Activated CD8-positive, alpha-beta T cell treated with anti-CD3 and anti-CD28 coated beads, Interleukin-2, amount 10 ng/mL, durations not matched to agents 7 days and 5 days (primary cell): ENCODE data around the gene HOXA6. TPM values are rescaled to one million over a fixed set of nuclear protein-coding genes. Genes with fewer than 3 reads are reported as not detected.

Source experiments
- ATAC-seq: fragments of 150-1000 bp; cut with Tn5 transposase; one replicate; pipeline ENCODE4 v1.10.0; 2021; ENCODE audit warnings: moderate library complexity
- CTCF ChIA-PET: fragments of 350-600 bp; sonication (Branson Sonifier 250); formaldehyde crosslinking; loops from one replicate; lab custom pipeline; 2021; ENCODE audit warnings: antibody characterized with exemption; lab: Charles Lee
- POLR2A ChIA-PET: fragments of 350-600 bp; sonication (Branson Sonifier 250); formaldehyde crosslinking; loops from one replicate; lab custom pipeline; 2021; ENCODE audit warnings: antibody characterized with exemption; lab: Charles Lee
- DNase-seq: peaks from one replicate; pipeline ENCODE4 v3.0.0-alpha.2; 2020
- H3K27ac Mint-ChIP-seq: one replicate; pipeline ENCODE4 v1.8.0; 2021; ENCODE audit warnings: mild to moderate bottlenecking, mixed read lengths
- H3K27me3 Mint-ChIP-seq: one replicate; pipeline ENCODE4 v1.8.0; 2021; ENCODE audit warnings: low read depth, mixed read lengths
- H3K36me3 Mint-ChIP-seq: one replicate; pipeline ENCODE4 v1.8.0; 2021; ENCODE audit warnings: low read depth, mixed read lengths
- H3K4me1 Mint-ChIP-seq: one replicate; pipeline ENCODE4 v1.8.0; 2021; ENCODE audit warnings: low read depth, mixed read lengths
- H3K4me3 Mint-ChIP-seq: one replicate; pipeline ENCODE4 v1.8.0; 2021; ENCODE audit warnings: mild to moderate bottlenecking, mixed read lengths
- H3K9me3 Mint-ChIP-seq: one replicate; pipeline ENCODE4 v1.8.0; 2022; ENCODE audit warnings: mixed read lengths; ENCODE audit not compliant: insufficient read depth
- total RNA-seq, 2 experiments: library from RNA; stranded (reverse); gene quantifications; one replicate each; pipeline ENCODE4 v1.2.3, GENCODE V29; 2021

The HOXA6 gene
- total RNA-seq, 2 experiments from 2014 or later = not detected

DNA sequence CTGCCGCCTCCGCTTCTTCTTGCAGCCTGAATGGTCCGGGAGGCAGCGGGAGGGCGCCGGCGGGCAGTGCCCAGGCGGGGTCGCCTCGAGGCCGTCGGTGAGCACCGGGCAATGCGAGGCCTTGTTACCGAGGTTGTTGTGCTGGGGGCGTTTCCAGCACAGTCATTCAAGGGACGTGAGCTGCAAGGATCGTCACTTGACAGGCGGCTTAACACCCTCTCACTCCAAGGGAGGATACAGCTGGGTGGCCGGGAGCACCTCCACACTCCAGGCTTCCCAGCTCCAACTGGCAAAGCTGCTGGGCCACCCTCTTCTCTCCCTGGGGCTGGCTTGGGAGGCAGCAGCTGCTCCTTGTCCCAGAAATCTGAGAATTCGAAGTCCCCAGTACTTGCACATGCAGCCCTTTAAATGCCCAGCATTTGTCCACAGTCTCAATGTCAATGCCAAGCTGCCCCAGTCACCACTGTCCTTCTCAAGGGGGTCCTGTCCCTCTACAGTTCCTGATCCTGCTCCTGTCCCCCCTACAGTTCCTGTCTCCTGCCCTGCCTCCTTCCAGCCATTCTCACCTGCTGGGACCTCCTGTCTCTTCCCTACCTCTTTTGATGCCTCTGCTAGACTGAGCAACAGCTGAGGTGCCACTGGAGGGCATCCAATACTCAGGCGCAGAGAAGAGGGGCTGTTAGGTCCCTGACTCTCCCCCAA is 41.9 kb upstream of the HOXA6 start:
- Mint-ChIP-seq H3K36me3 (peaks cover 6% of the 10 kb centered on the region), H3K9me3 (no peaks in the 10 kb centered on the region), H3K27me3 (peaks cover 89% of the 10 kb centered on the region), H3K4me3 (no peak overlapping the region), H3K4me1 (peaks cover 59% of the 10 kb centered on the region), H3K27ac (no peak overlapping the region)
- ATAC-seq (no peak), DNase-seq (no peak)
- CTCF ChIA-PET = interaction anchor here (1.1 to 4.4 kb wide), 4 partner anchors 10 to 335 kb away, joined by 3 to 25 read pairs (median 6); no protein-coding TSS in a partner anchor
- POLR2A ChIA-PET = no interaction called here

DNA sequence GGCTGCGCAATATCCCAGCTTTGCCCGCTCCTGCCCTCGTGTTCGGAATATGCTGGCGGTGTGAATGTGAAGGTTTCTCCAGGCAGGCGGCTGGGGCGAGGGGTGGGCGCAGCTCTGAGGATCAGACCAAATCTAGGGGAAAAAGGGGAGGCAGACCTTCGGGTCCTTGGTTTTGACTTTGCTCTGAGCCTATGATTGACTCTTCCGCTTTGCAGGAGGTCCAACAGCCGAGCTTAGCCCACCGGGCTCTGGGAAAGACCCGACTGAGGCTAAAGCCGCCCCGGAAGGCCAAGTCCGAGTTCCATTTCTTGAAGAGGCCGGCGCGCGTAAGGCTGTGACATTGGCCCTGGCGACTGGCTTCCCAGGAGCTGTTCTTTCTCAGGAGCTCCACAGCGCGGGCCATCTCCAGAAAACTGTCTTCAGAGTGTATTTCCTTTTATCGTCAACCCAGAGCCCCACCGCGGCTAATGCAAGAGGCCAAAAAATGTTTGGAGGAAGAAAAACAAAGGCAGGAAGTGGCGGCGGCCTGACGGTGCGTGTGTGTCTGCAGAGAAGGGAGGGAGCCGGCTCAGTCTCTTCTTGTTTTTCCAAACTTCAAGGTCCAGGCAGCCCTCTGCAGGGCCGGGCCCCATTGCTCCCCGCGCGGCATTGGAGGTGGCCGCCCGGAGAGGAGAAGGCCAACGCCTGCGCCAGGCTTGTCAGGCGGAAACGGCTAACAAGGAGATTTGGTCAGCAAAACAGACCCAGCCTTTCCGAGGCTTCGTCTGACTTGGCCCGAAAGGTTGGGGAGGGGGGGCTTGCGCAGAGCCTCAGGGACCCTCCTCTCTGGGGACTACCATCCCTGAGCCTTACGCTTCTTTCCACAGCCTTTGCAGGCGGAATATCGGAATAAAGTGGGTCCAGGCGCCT is 41.1 kb upstream of the HOXA6 start:
- POLR2A ChIA-PET = no interaction called here
- CTCF ChIA-PET = interaction anchor here (1.7 to 4.4 kb wide), 2 partner anchors 9 to 20 kb away, joined by 4 to 25 read pairs; no protein-coding TSS in a partner anchor
- H3K36me3 Mint-ChIP-seq = peaks cover 6% of the 10 kb centered on the region
- DNase-seq = peak; percentile 65
- H3K4me3 Mint-ChIP-seq = peak overlapping the region; percentile 65
- H3K4me1 Mint-ChIP-seq = peaks cover 64% of the 10 kb centered on the region
- H3K9me3 Mint-ChIP-seq = no peaks in the 10 kb centered on the region
- ATAC-seq = peak; percentile 35
- H3K27ac Mint-ChIP-seq = peak overlapping the region; percentile 52
- H3K27me3 Mint-ChIP-seq = peaks cover 87% of the 10 kb centered on the region

- no peak for DNase-seq
- H3K27ac Mint-ChIP-seq = peak overlapping the region; percentile 52
- H3K27me3 Mint-ChIP-seq = peaks cover 85% of the 10 kb centered on the region
- CTCF ChIA-PET = interaction anchor here (1.7 to 6.1 kb wide), 3 partner anchors 8 to 21 kb away, joined by 4 to 37 read pairs (median 25); no protein-coding TSS in a partner anchor
- POLR2A ChIA-PET = interaction anchor here (0.9 kb wide), 1 partner anchor 11 kb away, joined by 3 read pairs; no protein-coding TSS in a partner anchor
- no peaks in the 10 kb centered on the region for H3K9me3 Mint-ChIP-seq
- H3K36me3 Mint-ChIP-seq = peaks cover 6% of the 10 kb centered on the region
- H3K4me1 Mint-ChIP-seq = peaks cover 57% of the 10 kb centered on the region
- ATAC-seq = no peak
- peak overlapping the region; percentile 65 for H3K4me3 Mint-ChIP-seq
Measured at GRCh38 chr7:27187475-27188385, 40.2 kb upstream of the HOXA6 start.

GRCh38 chr7:27186668-27187474 is 39.3 kb upstream of the HOXA6 start:
- POLR2A ChIA-PET = interaction anchor here (0.9 kb wide), 1 partner anchor 12 kb away, joined by 3 read pairs; no protein-coding TSS in a partner anchor
- ATAC-seq (no peak), DNase-seq (no peak)
- CTCF ChIA-PET = interaction anchor here (0.9 to 6.1 kb wide), 3 partner anchors 7 to 26 kb away, joined by 4 to 37 read pairs (median 25); no protein-coding TSS in a partner anchor
- peaks cover 52% of the 10 kb centered on the region for H3K4me1 Mint-ChIP-seq
- H3K4me3 Mint-ChIP-seq = peak overlapping the region; percentile 5
- H3K9me3 Mint-ChIP-seq = no peaks in the 10 kb centered on the region
- H3K27ac Mint-ChIP-seq = no peak overlapping the region
- H3K27me3 Mint-ChIP-seq = peaks cover 86% of the 10 kb centered on the region
- peaks cover 6% of the 10 kb centered on the region for H3K36me3 Mint-ChIP-seq

DNA sequence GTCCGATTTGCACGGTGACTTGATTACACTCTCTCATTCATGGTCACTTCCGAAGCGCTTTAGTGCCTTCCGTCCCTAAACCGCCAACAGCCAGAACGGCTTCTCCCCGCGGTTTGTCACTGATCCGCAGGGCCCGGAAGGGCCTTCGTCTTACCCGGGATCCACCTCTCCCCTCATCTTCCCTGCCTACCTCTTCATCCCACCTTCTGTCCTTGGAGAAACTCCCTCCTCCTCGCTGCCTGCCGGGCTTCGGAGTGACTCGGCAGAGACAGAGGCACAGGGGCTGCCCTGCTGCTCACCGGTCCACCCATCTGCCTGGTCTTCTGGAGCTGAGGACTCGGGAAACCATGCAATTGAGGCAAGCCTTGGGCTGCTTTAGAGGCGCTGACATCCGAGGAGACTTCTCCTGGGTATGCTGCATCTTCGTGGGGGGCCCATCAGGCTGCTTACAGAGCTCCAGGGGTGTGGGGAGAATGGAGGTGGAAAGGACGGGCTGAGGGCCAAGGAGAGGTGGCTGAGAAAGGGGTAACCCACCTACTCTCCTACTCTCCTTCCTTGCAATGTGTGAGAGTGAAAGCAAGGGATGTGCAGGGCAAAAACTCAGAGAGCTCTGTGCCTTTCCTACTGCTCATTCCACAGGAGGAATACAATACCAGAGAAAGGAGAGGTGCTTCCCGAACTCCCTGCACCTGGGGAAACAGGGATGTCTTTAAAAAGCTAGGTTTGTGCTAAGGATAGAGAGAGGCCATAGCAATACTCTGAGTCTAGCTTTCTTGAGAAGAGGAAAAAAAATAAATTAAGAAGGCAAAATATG is 38.5 kb upstream of the HOXA6 start:
- peaks cover 6% of the 10 kb centered on the region for H3K36me3 Mint-ChIP-seq
- ATAC-seq (no peak), DNase-seq (no peak)
- ChIA-PET POLR2A (no interaction called here), CTCF (interaction anchor here (0.6 to 6.1 kb wide), 3 partner anchors 9 to 733 kb away, joined by 3 to 37 read pairs (median 4); no protein-coding TSS in a partner anchor)
- H3K27me3 Mint-ChIP-seq = peaks cover 85% of the 10 kb centered on the region
- no peak overlapping the region for H3K27ac Mint-ChIP-seq
- peak overlapping the region; percentile 39 for H3K4me3 Mint-ChIP-seq
- H3K4me1 Mint-ChIP-seq = peaks cover 51% of the 10 kb centered on the region
- no peaks in the 10 kb centered on the region for H3K9me3 Mint-ChIP-seq

DNA sequence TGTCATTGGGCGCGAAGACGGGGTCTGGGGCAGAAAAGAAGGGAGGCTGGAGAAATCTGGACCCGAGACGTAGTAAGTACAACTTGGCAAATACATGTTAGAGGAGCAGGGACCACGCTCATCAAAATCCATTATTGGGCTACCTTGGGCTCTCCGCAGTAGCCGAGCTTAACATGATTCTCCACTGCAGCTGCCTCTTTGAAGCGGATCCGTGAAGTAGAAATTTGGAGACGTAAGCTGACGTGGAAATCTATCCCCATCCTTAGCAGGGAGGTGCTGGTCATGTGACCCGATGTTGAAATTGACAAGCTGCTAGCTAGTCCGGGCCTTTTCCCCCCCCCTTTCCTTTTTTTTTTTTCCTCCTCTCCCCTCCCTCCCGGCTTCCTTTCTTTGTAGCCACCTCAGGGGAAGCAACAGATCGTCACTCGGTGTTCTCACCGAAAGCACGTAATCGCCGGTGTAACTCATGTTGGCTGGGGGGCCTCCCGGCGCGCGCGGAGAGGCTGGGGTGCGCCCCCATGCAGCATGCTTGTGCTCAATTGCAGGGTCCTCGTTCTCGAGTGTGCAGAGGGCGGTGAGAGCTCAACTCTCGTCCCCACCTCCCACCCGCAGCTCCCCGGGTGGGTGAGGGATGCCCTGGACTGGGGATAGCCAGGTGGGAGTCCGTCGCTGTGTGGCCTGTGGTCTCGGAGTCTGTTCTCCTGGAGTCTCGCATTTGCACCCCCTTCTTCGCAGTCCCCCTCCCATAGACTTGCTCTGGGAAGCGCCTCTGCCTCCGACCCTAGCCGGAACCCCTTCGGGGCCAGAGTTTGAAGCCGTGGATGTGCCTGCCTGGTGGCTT is 37.7 kb upstream of the HOXA6 start, which contains the start of gene HOXA11:
Gene HOXA11 (minus strand): TSS at position 220 of the 841 bp plus-strand sequence. CDS start 88 bp downstream, at position 132.
- H3K36me3 Mint-ChIP-seq = peaks cover 6% of the 10 kb centered on the region
- POLR2A ChIA-PET = no interaction called here
- no peak for DNase-seq
- CTCF ChIA-PET = interaction anchor here (1.0 to 6.1 kb wide), 2 partner anchors 10 to 14 kb away, joined by 3 to 37 read pairs; no protein-coding TSS in a partner anchor
- no peaks in the 10 kb centered on the region for H3K9me3 Mint-ChIP-seq
- ATAC-seq = no peak
- H3K4me1 Mint-ChIP-seq = peaks cover 53% of the 10 kb centered on the region
- peak within 1 kb of the TSS; percentile 56 for H3K4me3 Mint-ChIP-seq
- peaks cover 80% of the 10 kb centered on the region for H3K27me3 Mint-ChIP-seq
- H3K27ac Mint-ChIP-seq = peak within 1 kb of the TSS; percentile 24

DNA sequence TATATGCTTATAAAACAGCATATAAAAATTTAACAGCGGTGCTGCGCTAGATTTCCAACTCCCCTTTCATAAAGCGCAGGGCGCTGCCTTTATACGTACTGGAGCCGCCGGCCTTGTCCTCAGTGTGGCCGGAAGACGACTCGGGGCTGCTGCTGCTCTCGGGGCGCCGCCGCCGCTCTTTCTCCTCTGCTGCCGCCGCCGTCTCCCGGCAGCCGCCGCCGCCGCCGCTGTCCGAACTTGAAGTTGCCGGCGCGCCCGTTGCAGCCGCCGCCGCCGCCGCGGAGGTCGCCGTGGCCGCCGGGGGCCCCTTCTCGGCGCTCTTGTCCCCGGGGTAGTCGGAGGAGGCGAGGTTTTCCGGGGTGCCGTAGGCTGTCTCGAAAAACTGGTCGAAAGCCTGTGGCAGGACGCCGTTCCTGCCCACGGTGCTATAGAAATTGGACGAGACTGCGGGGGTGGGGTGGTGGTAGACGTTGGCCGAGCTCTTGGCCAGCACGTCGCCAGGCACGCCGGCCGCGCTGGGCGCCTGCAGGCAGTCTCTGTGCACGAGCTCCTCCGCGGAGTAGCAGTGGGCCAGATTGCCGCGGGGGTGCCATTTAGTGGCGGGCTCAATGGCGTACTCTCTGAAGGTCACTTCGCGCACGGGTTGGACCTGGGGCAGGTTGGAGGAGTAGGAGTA is 36.9 kb upstream of the HOXA6 start:
- H3K36me3 Mint-ChIP-seq = peaks cover 8% of the 10 kb centered on the region
- DNase-seq = no peak
- H3K27ac Mint-ChIP-seq = peak overlapping the region; percentile 24
- POLR2A ChIA-PET = no interaction called here
- peak overlapping the region; percentile 56 for H3K4me3 Mint-ChIP-seq
- ATAC-seq = no peak
- H3K4me1 Mint-ChIP-seq = peaks cover 51% of the 10 kb centered on the region
- H3K27me3 Mint-ChIP-seq = peaks cover 78% of the 10 kb centered on the region
- CTCF ChIA-PET = interaction anchor here (0.9 to 6.1 kb wide), 3 partner anchors 11 to 26 kb away, joined by 3 to 37 read pairs (median 3); no protein-coding TSS in a partner anchor
- H3K9me3 Mint-ChIP-seq = no peaks in the 10 kb centered on the region

DNA sequence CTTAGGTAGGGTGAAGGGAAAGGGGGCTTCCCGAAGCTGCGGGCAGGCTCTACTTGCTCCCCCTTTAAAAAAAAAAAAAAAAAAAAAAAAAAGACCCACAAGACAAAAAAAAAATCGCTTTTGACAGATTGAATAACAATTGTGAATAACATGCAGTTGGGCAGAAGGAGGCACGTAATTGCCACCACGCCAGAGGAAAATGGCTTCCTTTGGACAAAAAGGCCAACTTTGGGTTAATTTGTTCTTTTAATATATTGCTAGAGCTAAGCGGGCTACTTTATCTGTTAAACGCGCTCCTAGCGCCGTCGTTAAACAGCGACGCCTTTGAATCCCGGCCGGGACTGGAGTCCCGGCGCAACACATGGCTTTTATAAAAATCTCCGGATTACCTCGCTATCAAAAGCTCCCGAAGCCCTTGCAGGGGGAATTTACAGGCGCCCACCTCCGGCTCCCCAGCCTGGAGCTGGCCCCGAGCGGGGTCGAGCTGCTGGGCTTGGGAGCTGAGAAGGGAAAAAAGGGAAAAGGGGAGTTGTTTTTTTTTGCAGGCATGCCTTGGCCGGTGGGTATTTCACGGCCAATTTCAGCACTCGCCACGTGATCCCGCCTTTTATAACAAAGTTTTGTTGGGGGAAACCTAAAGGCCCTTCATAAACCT is 36.2 kb upstream of the HOXA6 start:
- no peaks in the 10 kb centered on the region for H3K9me3 Mint-ChIP-seq
- peaks cover 47% of the 10 kb centered on the region for H3K4me1 Mint-ChIP-seq
- CTCF ChIA-PET = interaction anchor here (0.6 to 6.1 kb wide), 4 partner anchors 12 to 501 kb away, joined by 3 to 37 read pairs (median 4); no protein-coding TSS in a partner anchor
- POLR2A ChIA-PET = interaction anchor here (0.5 kb wide), 1 partner anchor 234 kb away, joined by 3 read pairs; no protein-coding TSS in a partner anchor
- no peak overlapping the region for H3K27ac Mint-ChIP-seq
- H3K4me3 Mint-ChIP-seq = peak overlapping the region; percentile 56
- H3K36me3 Mint-ChIP-seq = peaks cover 8% of the 10 kb centered on the region
- H3K27me3 Mint-ChIP-seq = peaks cover 80% of the 10 kb centered on the region
- DNase-seq = no peak
- no peak for ATAC-seq
